GM19455 (cell line): ENCODE data around the gene GAS7.
A peak's percentile ranks its signal among the peaks of the same experiment; 100 is the strongest.

ENCODE experiments used
- ATAC-seq: cut with Tn5 transposase; IDR thresholded peaks from one replicate; pipeline ENCODE4 v1.9.1; 2021; ENCODE audit not compliant: unreplicated experiment

The GAS7 gene

DNA sequence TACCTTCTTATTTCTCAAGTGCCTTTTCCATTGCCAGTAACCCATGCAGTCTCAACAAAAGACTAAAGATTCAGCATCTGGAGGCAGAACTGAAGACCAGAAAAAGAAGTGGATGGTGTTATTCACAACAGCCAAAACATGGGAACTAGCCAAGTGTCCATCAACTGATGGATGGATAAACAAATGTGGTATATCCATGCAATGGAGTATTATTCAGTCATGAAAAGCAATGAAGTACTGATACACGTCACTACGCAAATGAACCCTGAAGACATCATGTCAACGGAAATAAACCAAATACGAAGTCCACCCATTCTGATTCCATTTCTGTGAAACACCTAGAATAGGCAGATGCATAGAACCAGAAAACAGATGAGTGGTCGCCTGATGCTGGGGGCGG, 25.6 kb downstream of the GAS7 start:
- no peak for ATAC-seq

DNA sequence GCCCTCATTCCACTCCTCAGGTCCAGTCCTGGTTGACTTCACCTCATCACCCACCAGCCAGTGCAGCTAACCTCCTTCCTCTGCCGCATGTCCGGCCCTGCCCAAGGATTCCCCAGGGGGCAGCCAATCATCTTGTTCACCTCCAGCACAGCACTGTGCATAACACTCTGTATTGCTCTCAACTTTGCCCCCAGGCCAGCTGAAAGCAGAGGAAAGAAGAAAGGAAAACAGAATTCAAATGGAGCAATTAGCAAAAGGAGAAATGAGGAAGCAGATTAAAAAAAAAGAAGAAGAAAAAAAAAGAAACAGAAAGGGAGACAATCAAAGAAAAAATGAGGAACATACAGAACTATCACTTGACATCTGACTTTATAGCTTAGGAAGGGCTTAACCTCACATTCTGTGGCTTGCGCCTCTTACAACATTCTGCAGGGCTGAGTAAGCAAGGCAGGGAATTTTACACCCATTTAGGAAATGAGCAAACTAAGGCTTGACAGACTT, 26.1 kb downstream of the GAS7 start:
- ATAC-seq = peak; percentile 50

DNA sequence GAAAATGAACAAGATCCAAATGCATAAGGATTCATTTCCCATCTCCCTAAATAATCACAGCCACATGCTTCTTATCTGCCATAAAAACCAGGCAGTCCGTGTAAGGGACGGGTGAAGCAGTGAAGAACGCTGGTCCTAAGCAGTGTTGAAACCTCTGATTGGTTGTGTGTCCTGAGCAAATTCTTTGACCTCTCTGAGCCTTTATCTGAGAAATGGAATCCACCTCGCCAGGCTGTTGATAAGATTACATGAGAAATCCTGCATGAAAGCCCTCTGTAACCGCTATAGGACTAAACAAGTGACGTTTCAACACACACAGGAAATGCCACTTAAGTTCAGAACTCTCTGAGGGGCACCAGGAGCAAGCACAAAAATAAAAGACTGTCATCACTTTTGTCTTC, 26.8 kb downstream of the GAS7 start:
- ATAC-seq = peak; percentile 40

DNA sequence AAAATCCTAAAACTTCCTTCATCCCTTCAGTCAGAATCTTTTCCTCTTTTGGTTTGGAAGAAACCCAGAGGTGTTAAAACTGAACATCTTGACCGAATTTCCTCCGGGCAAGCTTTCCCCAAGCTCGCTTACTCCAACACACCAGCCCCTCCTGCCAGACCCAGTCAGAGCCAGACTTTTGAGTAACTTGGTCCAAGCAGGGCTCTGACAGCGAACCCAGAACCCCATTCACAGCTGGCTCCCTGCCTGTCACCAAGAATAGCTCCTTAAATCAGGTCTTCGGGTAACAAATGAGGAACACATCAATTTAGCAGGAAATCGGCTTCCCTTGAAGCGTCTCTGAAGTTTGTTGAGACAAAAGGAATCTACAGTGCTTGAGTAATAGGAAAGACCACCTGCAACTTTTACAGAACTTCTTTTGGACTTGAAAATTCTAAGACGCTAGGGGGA, 27.3 kb downstream of the GAS7 start:
- ATAC-seq = no peak

DNA sequence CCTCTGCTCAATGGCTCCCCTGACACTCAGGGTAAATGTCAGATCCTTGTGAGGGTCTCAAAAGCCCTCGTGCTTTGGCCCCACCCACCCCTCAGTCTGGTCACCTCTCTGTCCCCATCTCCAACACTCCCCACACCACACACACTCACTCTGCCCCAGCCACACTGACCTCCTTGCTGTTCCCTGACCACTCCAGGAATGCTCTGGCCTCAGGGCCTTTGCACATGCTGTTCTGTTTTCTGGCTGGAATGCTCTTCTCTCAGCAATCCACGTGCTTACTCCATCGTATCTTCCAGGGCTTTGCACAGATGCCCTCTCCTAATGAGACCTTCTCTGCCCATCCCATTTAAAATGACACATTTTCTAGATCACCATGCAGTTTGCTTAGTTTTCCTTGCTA, 28.2 kb downstream of the GAS7 start:
- ATAC-seq = no peak

DNA sequence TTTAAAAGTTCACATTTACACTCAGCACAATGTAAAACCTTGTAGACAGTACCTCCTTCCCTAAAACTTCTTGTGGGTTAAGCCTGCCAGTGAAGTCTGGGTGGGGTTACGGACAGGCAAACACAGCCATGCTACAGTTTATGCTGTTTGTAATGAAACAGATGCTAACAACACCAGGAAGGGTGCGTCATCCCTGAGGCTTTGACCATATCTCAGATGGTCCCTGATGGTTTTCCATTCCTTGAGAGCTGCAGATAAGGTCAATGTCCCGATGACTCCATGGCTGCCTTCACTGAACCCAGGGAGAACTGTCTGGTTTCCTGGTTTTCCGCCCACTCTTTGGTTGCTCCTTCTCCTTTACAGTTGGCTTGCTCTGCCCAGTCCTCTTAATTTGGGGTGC, 29.1 kb downstream of the GAS7 start:
- ATAC-seq = no peak

- no peak for ATAC-seq
Measured at GRCh38 chr17:10166176-10166935, 32.0 kb downstream of the GAS7 start.

- no peak for ATAC-seq
Measured at GRCh38 chr17:10162096-10162495, 36.3 kb downstream of the GAS7 start.

GRCh38 chr17:10161386-10161785, 37.0 kb downstream of the GAS7 start:
- ATAC-seq = no peak

DNA sequence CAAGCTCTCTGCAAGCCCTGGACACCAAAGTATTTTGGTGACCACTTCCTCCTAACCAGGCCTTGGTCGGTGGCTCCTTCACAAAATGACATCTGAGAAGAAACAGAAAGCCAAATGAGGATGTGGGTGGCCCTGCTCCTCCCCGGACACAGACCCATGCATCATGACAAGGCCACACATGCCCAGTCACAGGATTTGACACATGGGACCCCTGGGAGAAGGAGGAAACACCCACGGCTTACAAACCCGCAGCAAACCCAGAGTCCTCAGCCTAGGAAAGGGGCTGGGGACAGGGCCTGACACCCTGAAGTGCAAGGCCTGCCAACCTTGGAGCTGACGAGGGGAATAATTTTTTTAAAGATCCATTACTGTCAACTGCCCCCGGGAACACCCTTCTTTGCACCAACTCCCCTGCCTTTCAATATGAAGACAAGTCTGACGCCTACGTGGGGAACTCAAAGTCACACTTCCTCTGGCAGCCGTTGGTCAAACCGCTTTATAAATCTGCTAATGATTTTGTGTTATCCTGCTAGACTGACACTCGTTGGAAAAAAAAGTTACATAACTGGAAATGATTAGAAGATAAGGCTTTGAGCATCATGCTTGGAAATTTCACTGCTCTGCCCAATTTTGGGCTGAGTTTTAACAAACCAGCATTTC, 41.3 kb downstream of the GAS7 start:
- ATAC-seq = peak; percentile 75

GRCh38 chr17:10156599-10156947, 41.8 kb downstream of the GAS7 start:
- no peak for ATAC-seq

DNA sequence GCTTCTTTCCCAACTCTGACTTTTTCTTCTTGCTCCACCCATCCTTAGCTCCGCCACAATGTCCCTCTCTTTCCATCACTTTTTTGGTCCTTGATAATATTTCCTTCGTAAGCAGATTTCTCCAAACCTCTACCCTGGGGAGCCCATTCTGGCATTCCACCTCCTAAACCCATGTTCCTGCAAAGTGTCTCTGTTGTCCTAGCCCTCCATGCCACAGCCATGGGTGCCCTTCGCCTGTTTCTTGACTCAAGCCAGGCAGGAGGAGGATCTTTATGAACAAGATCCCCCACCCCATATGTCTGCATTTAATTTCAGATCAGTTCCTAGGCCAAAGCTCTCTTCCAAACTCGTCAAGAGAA, 42.4 kb downstream of the GAS7 start:
- ATAC-seq = no peak

- no peak for ATAC-seq
Measured at GRCh38 chr17:10155371-10156076, 42.9 kb downstream of the GAS7 start.

- no peak for ATAC-seq
Measured at GRCh38 chr17:10151667-10152496, 46.5 kb downstream of the GAS7 start.

GRCh38 chr17:10149573-10150399, 48.6 kb downstream of the GAS7 start:
- peak; percentile 70 for ATAC-seq

- ATAC-seq = no peak
Measured at GRCh38 chr17:10147761-10148415, 50.5 kb downstream of the GAS7 start.

DNA sequence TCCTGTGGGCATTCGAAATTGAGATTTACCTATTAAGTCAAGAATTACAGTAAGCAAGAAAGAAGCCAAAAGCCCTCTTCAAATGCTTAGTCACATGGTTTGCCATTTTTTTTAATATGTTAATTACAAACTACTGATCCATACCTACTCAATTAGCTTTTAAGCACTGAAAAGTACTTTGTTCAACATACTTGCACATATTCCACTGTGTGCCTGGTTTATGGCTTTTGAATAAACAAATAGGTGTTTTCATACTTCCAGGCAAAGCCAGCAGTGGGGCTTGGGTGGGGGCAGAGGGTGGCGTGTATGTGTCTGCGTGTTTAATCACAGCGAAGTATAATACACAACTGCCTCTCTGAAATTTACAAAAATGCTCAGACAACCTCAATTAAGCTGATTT, 51.4 kb downstream of the GAS7 start:
- ATAC-seq = no peak

DNA sequence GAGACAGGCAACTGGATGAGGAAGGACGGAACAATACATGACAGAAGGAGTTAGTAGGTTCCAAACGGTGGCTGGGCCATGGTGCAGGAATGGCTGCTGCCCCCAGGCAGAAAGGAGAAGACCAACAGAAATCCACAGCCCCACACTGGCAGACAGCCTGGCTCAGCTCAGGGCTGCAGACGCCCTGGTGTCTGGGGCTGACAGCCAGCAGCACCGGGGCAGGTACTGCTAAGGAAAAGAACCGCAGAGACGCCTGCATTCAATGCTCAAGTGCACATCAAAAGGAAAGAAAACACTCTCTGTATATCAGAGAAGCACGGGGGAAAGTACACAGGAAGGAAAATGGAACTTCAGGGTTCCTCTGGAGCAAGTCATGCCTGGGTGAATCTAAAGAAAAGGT, 53.4 kb downstream of the GAS7 start:
- ATAC-seq = no peak

- no peak for ATAC-seq
Measured at GRCh38 chr17:10144456-10144855, 54.0 kb downstream of the GAS7 start.

DNA sequence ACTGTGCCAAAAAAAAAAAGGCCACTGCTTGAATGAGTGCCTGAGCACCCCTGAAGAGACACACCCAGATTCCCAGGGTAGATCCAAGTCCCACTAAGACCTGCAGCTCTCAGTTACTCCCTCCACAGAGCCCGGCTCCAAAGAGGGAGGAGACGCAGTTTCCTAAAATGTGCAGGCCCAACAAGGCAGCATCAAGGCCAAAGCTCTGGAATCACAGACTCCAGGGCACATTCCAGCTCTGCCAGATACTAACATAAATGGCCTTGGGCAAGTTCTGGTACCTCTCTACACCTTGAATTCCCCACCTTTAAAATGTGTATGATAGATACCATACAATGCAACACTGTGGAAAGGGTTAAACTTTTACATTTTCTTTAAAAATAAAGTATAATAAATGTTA, 57.0 kb downstream of the GAS7 start:
- ATAC-seq = no peak
